Large intestine (tissue), 3 donors: Measurements from ENCODE around the gene RAB20. TPM values are rescaled to one million over a fixed set of nuclear protein-coding genes. Genes with fewer than 3 reads are reported as not detected.
"Not testable (repeated sequence)": the region's sequence is repeated elsewhere in the genome, so short reads cannot be mapped to it uniquely, and the experiment has no call there.

Experiments
- DNase-seq, 2 donors: peaks; one replicate each; pipeline versions ENCODE4 v3.0.0 to v3.0.0-alpha.2; 2013
- H3K27ac ChIP-seq: one replicate; pipeline ENCODE4 v1.5.1; 2013; ENCODE audit warnings: low read length
- H3K27me3 ChIP-seq: 2 replicates; pipeline ENCODE4 v1.6.1; 2013; ENCODE audit warnings: low read length; ENCODE audit not compliant: control insufficient read depth, insufficient read depth
- H3K36me3 ChIP-seq: 2 replicates; pipeline ENCODE4 v1.6.1; 2013; ENCODE audit warnings: low read length; ENCODE audit not compliant: control insufficient read depth, insufficient read depth
- H3K4me1 ChIP-seq: one replicate; pipeline ENCODE4 v1.6.1; 2013; ENCODE audit warnings: low read length; ENCODE audit not compliant: control insufficient read depth, insufficient read depth
- H3K4me3 ChIP-seq: one replicate; pipeline ENCODE4 v1.5.1; 2013; ENCODE audit warnings: low read length
- H3K9me3 ChIP-seq: one replicate; pipeline ENCODE4 v1.6.1; 2013; ENCODE audit warnings: mild to moderate bottlenecking, low read depth, low read length, moderate library complexity; ENCODE audit not compliant: control insufficient read depth
- WGBS: methylation state at CpG from one replicate; pipeline ENCODE4 v1.1.5; 2013; ENCODE audit warnings: low lambda C conversion rate; ENCODE audit not compliant: insufficient coverage; 5-methylcytosine and 5-hydroxymethylcytosine counted together
- polyA plus RNA-seq: library from polyadenylated mRNA; unstranded; fragments of 120-200 nt; gene quantifications from one replicate; pipeline ENCODE4 v1.2.1, GENCODE V29; 2013

Gene RAB20
- polyA plus RNA-seq, 1 donor, result 23.9 TPM

DNA sequence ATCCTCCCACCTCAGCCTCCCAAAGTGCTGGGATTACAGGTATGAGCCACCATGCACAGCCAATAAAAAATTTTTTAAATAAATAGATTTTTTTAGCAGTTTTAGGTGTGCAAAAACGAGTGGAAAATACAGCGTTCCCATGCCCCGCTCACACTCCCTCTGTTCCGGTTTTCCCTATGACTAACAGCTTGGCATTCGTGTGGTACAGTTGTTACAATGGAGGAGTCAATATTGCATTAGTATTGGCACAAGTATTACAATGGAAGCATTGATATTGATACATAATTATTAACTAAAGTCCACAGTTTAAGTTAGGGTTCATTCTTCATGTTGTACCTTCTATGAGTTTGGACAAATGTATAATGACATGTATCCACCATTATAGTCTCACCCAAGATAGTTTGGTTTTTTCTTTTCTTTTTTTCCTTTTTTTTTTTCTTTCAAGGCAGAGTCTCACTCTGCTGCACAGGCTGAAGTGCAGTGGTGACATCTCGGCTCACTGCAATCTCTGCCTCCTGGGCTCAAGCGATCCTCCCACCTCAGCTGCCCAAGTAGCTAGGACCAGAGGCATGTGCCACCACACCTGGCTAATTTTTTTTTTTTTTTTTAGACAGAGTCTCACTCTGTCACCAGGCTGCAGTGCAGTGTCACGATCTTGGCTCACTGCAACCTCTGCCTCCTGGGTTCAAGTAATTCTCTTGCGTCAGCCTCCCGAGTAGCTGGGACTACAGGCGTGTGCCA, 15.4 kb upstream of the RAB20 start:
- peak in 1 of 2 donors; percentile 54 for DNase-seq
- WGBS, result no CpG with 5 or more reads among the region's 11 CpGs

DNA sequence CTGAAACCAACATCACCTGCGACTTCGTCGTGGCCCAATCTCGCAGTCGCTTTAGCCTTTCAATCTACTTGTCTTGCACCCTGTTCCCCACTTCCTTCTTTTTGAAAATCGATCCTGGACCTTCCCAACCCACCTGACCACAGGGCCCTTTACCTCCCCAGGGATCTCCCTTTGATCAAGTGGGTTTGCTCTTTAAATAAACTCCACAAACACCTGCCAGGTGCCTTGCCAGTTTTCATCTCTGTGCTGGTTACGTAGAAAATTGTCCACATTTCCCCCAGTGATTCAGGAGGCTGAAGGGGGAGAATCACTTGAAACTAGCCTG, 14.5 kb upstream of the RAB20 start:
- DNase-seq, result no peak

More for the DNA sequence above, 15.4 kb upstream of the RAB20 start:
- H3K36me3 ChIP-seq, result no peaks in the 10 kb centered on the region
- peaks cover 9% of the 10 kb centered on the region for H3K4me1 ChIP-seq
- H3K27ac ChIP-seq, result peak overlapping the region; percentile 14
- H3K27me3 ChIP-seq, result no peaks in the 10 kb centered on the region
- H3K4me3 ChIP-seq, result no peak overlapping the region
- peaks cover 2% of the 10 kb centered on the region for H3K9me3 ChIP-seq

DNA sequence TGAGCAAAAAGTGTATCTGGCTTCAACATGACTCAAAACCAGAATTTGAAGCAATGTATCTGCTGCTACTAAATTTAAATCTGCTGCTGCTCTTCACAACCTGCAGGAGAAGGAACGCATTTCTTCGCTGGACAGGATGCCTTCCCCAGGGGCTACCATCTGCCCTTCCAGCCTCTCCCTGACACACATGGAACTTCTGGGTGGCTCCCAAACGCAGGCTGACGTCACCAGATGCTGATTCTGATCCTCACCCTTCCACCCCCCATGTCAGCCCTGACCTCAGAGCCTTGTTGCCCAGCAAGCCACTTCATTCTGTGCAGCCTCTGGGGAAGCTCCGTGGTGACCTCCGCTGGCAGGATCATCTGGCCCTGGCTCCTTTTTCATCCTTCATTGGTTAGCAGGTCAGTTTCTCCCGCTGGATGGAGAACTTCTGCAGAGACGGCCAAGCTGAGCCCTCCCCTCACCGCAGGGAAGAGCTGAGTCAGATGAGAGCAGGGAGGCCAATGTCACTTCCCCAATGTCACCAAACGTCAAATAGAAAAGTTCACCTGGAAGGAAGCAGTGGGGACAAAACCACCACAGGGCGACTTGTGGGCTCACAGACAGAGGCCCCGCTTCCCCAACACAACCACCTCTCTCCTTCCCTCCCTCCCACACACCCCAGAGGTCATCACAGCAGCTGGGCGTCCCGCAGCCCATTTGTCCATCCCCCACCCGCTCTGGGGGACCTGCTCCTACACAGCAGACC, 14.0 kb upstream of the RAB20 start:
- WGBS, result no CpG with 5 or more reads among the region's 15 CpGs
- H3K9me3 ChIP-seq, result no peaks in the 10 kb centered on the region
- no peak overlapping the region for H3K27ac ChIP-seq
- no peak for DNase-seq
- H3K4me3 ChIP-seq, result no peak overlapping the region
- no peaks in the 10 kb centered on the region for H3K27me3 ChIP-seq
- H3K36me3 ChIP-seq, result no peaks in the 10 kb centered on the region
- peaks cover 22% of the 10 kb centered on the region for H3K4me1 ChIP-seq

More for the DNA sequence above, 14.5 kb upstream of the RAB20 start:
- 43% methylated on average over 1 of the region's 7 CpGs for WGBS
- Histone ChIP-seq H3K27ac (no peak overlapping the region), H3K9me3 (no peaks in the 10 kb centered on the region), H3K36me3 (no peaks in the 10 kb centered on the region), H3K27me3 (no peaks in the 10 kb centered on the region), H3K4me3 (no peak overlapping the region), H3K4me1 (peaks cover 17% of the 10 kb centered on the region)

DNA sequence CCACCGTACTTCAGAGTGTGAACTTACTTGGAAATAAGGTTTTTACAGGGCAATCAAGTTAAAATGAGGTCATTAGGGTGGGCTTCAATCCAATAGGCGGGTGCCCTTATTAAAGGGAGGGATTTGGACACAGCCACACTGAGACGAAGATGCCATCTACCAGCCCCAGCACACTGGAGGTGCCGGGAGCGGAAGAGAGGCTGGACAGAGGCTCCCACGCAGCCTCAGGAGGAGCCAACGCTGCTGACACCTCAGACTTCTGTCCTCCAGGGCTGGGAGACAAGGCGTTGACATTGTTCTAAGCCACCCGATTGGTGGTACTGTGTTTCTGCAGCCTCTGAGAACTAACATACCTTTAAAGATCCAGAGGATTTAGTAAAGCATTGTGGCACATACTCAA, 12.6 kb upstream of the RAB20 start:
- H3K27me3 ChIP-seq, result no peaks in the 10 kb centered on the region
- WGBS, result no CpG with 5 or more reads among the region's 9 CpGs

DNA sequence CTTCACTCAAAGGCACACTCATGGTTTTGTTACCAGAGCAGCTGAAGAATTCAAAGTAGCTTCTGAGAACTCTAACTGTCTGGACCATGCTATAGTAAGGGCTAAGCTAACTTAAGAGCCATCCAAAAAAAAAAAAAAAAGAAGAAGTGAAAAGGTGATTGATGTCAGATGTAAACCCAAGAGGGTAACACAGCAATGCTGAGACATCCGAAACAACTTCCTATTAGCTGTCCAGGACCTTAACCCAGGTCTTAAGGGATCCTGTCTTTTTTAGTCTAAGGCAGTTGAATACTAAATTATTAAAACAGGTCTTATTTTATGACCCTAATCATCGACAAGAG, 11.2 kb upstream of the RAB20 start:
- no peak overlapping the region for H3K4me3 ChIP-seq
- H3K27ac ChIP-seq, result no peak overlapping the region
- H3K4me1 ChIP-seq, result peaks cover 22% of the 10 kb centered on the region
- H3K36me3 ChIP-seq, result no peaks in the 10 kb centered on the region
- no peaks in the 10 kb centered on the region for H3K27me3 ChIP-seq
- no CpG with 5 or more reads among the region's 2 CpGs for WGBS
- no peaks in the 10 kb centered on the region for H3K9me3 ChIP-seq
- no peak for DNase-seq

More for the DNA sequence above, 12.6 kb upstream of the RAB20 start:
- no peaks in the 10 kb centered on the region for H3K9me3 ChIP-seq
- no peak overlapping the region for H3K4me3 ChIP-seq
- H3K36me3 ChIP-seq, result no peaks in the 10 kb centered on the region
- DNase-seq, result no peak
- no peak overlapping the region for H3K27ac ChIP-seq
- H3K4me1 ChIP-seq, result peaks cover 22% of the 10 kb centered on the region

DNA sequence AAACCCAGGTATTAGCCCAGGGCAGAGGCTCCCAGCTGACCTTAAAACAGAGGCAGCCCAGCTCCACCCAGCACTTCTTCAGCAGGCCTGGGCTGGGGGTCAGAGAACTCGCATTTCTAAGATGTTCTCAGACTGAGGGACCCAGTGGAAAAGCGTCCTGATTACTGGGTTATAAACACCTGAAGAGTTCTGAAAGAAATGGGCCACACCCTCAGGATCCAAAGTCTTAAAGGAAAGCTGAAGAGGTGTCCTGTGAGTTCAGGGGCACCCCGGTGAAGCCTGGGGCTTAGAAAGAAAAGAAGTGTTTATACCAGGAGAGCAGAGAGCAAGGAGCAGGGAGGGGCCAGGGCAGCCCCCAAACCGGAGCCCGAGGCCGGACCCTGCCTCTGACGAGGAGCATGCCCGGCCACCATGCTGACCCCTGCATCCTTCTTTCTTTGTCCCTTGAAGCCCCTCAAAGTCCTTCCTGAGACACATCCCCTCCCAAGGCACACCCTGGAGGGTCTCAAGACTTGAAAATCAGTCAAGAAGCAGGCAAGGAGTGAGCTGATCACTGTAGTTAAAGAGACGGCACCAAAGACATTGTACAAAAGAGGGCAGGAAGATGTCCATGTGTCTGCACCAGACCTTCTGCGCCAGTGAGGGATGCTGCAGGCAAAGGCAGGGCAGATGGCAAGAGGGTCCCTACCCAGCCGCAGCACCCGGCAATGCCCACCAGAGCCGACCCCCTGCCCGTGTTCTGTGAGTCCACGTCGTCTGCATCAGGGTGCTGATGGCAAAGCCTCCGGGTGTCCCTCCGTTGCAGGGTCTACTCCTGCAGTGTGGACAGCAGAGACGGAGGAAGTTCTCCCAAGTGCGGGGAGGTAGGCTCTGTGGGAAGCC, 10.6 kb upstream of the RAB20 start:
- H3K9me3 ChIP-seq, result no peaks in the 10 kb centered on the region
- peak overlapping the region; percentile 61 for H3K27ac ChIP-seq
- no peaks in the 10 kb centered on the region for H3K27me3 ChIP-seq
- H3K36me3 ChIP-seq, result no peaks in the 10 kb centered on the region
- no CpG with 5 or more reads among the region's 20 CpGs for WGBS
- peaks cover 22% of the 10 kb centered on the region for H3K4me1 ChIP-seq
- H3K4me3 ChIP-seq, result no peak overlapping the region
- DNase-seq, result peak; percentile 68 to 88

DNA sequence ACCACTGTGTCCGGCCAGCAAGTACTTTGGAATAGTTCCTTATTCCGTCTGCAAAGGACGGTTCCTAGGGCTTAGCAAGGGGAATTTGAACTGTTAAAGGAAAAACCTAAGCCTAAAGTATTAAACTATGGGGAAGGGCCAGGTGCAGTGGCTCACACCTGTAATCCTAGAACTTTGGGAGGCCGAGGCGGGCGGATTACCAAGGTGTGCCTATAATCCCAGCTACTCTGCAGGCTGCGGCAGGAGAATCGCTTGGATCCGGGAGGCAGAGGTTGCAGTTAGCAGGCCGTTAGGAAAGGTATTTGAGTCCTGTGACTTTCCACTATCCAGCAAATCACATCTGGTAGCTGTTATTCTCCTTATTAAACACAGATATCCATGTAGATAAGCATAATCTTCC, 9.4 kb upstream of the RAB20 start:
- Histone ChIP-seq H3K36me3 (no peaks in the 10 kb centered on the region), H3K27me3 (no peaks in the 10 kb centered on the region), H3K4me1 (peaks cover 20% of the 10 kb centered on the region), H3K9me3 (no peaks in the 10 kb centered on the region), H3K27ac (no peak overlapping the region), H3K4me3 (no peak overlapping the region)
- no CpG with 5 or more reads among the region's 10 CpGs for WGBS
- DNase-seq, result no peak

DNA sequence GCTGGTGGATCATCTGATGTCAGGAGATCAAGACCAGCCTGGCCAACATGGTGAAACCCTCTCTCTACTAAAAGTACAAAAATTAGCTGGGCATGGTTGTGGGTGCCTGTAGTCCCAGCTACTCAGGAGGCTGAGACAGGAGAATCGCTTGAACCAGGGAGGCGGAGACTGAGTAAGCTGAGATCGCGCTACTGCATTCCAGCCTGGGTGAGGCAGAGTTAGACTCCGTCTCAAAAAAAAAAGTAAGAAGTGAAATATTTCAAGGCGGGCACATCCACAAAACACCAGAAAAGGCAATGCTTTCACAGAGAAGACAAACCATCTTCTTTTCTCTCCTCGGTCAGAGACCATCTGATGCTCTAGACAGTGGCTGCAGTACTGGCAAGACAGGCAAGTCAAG, 8.4 kb upstream of the RAB20 start:
- H3K4me3 ChIP-seq, H3K9me3 ChIP-seq, DNase-seq, H3K36me3 ChIP-seq, H3K27ac ChIP-seq, H3K27me3 ChIP-seq: not testable (repeated sequence)
- WGBS, result 93% methylated on average over 3 of the region's 7 CpGs
- H3K4me1 ChIP-seq, result peaks cover 19% of the 10 kb centered on the region

DNA sequence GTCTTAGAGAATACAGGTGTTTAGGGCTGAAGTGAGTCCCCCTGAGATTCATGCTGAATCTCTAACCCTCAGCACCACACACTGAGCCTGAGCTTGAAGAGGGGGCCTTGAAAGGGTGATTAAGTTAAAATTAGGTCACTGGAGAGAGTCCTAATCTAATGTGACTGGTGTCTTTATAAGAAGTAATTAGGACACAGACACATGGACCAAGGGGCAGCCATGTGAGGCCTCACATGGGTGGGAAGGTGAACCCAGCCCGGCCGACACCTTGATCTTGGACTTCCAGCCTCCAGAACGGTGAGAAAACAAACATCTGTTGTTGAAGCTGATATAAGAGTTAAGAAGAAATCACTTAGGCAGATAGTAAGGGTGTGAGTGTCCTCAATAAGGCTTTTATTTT, 7.1 kb upstream of the RAB20 start:
- H3K27me3 ChIP-seq, result no peaks in the 10 kb centered on the region
- peaks cover 19% of the 10 kb centered on the region for H3K4me1 ChIP-seq
- no CpG with 5 or more reads among the region's 3 CpGs for WGBS
- H3K36me3 ChIP-seq, result no peaks in the 10 kb centered on the region
- DNase-seq, result no peak
- H3K4me3 ChIP-seq, result no peak overlapping the region
- no peaks in the 10 kb centered on the region for H3K9me3 ChIP-seq
- H3K27ac ChIP-seq, result no peak overlapping the region

DNA sequence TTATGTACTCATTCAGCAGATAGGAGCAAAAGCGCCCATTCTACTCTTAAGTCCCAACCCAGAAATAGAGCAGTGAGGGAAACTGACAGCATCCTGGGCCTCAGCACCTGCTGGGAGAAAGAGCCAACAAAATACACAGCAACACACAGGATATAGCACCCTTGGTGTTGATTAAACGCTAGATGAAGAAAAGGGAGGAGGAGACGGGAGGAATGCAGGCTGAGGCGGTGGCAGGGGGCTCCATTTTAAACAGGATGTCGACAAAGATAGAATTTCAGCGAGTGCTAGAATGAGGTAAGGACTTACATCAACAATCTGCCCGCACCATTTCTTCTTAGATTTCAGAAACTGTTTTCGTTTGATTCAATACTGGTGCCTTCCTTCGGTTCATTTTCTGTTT, 4.6 kb upstream of the RAB20 start:
- H3K4me1 ChIP-seq, result peaks cover 19% of the 10 kb centered on the region
- no peak for DNase-seq
- no peaks in the 10 kb centered on the region for H3K9me3 ChIP-seq
- no peaks in the 10 kb centered on the region for H3K27me3 ChIP-seq
- 76% methylated on average over 7 of the region's 9 CpGs for WGBS
- no peak overlapping the region for H3K4me3 ChIP-seq
- H3K36me3 ChIP-seq, result no peaks in the 10 kb centered on the region
- no peak overlapping the region for H3K27ac ChIP-seq
